22Rv1 (cell line): ENCODE measurements around the gene LRPPRC.

Experiments used
- CTCF ChIP-seq: fragments of 450-650 bp; IDR thresholded peaks from 2 replicates; pipeline ENCODE4 v1.5.1; 2017; ENCODE audit warnings: mild to moderate bottlenecking
- ZFX ChIP-seq: fragments of 450-650 bp; IDR thresholded peaks from 2 replicates; pipeline ENCODE4 v1.6.1; 2017; ENCODE audit warnings: antibody characterized with exemption, borderline replicate concordance

GRCh38 chr2:44045061-44045460, 49.3 kb upstream of the LRPPRC start:
- no peak for TF ChIP-seq CTCF
- TF ChIP-seq ZFX: no peak
